Lung (tissue), 12 donors: ENCODE results near the gene HS6ST2. TPM values are rescaled to one million over a fixed set of nuclear protein-coding genes. Genes with fewer than 3 reads are reported as not detected.

Source experiments
- ATAC-seq: fragments of 200-7000 bp; cut with Tn5 transposase; one replicate; pipeline ENCODE4 v1.9.1; 2020; ENCODE audit warnings: moderate number of reproducible peaks; ENCODE audit not compliant: insufficient read depth, low FRiP score
- DNase-seq, 3 donors: peaks; one replicate each; pipeline ENCODE4 v3.0.0-alpha.2; 2013 to 2017
- H3K27ac ChIP-seq, 2 donors: one replicate each; pipeline ENCODE4 v1.5.1; 2013; ENCODE audit warnings: mild to moderate bottlenecking in 2 of 2, moderate library complexity in 2 of 2, control low read depth in 1 of 2, inconsistent platforms in 1 of 2, low read depth in 1 of 2, low read length in 1 of 2
- H3K27me3 ChIP-seq, 3 donors: one replicate each; pipeline ENCODE4 v1.5.1; 2013; ENCODE audit warnings: low read length in 2 of 3; ENCODE audit not compliant: control insufficient read depth in 3 of 3, insufficient read depth in 3 of 3
- H3K36me3 ChIP-seq, 4 donors: one replicate each; pipeline ENCODE4 v1.5.1; 2013; ENCODE audit warnings: low read length in 4 of 4, mild to moderate bottlenecking in 1 of 4, moderate library complexity in 1 of 4; ENCODE audit not compliant: control insufficient read depth in 4 of 4, insufficient read depth in 4 of 4
- H3K4me1 ChIP-seq, 5 donors: one replicate each; pipeline ENCODE4 v1.5.1; 2013; ENCODE audit warnings: low read length in 5 of 5, mild to moderate bottlenecking in 2 of 5, moderate library complexity in 1 of 5; ENCODE audit not compliant: control insufficient read depth in 5 of 5, insufficient read depth in 5 of 5
- H3K4me3 ChIP-seq: one replicate; pipeline ENCODE4 v1.5.1; 2013; ENCODE audit warnings: mild to moderate bottlenecking, control low read depth, moderate library complexity
- H3K9ac ChIP-seq, 2 donors: one replicate each; pipeline ENCODE4 v1.5.1; 2013; ENCODE audit warnings: low read length in 2 of 2, control low read depth in 1 of 2; ENCODE audit not compliant: insufficient read depth in 1 of 2
- H3K9me3 ChIP-seq, 4 donors: one replicate each; pipeline ENCODE4 v1.5.1; 2013; ENCODE audit warnings: low read length in 3 of 4, mild to moderate bottlenecking in 1 of 4, moderate library complexity in 1 of 4; ENCODE audit not compliant: control insufficient read depth in 4 of 4, insufficient read depth in 3 of 4
- WGBS, 2 donors: extraction: QIAGEN DNeasy Blood & Tissue Kit; methylation state at CpG; one replicate each; pipeline ENCODE4 v1.1.7; 2013; 5-methylcytosine and 5-hydroxymethylcytosine counted together
- polyA plus RNA-seq, 2 donors: library from polyadenylated mRNA; stranded (reverse); fragments of 200-250 nt; gene quantifications; one replicate each; pipeline ENCODE4 v1.2.1, GENCODE V29; 2013
- total RNA-seq, 2 donors: library from RNA; depleted of rRNA in 1 of 2; stranded (reverse); fragments of >200 nt in 1 of 2; gene quantifications; one replicate each; pipeline ENCODE4 v1.2.1, GENCODE V29; 2014 to 2021
- TF ChIP-seq, protein P1 (sequence below): IDR thresholded peaks from 2 replicates; pipeline ENCODE4 v1.5.1; 2012; ENCODE audit warnings: mild to moderate bottlenecking; ENCODE audit errors: control extremely low read depth, extremely low read depth
- donor health status: control.
- donor health status: control.
- donor health status: Bipolar disorder and iron deficiency.
- donor health status: healthy.
- donor health status: DM: yes; HTN: yes; CAD: no.

HS6ST2 gene
- total and polyA plus RNA-seq, 4 donors = 0.28 to 14.3 (median 2.2) TPM

DNA sequence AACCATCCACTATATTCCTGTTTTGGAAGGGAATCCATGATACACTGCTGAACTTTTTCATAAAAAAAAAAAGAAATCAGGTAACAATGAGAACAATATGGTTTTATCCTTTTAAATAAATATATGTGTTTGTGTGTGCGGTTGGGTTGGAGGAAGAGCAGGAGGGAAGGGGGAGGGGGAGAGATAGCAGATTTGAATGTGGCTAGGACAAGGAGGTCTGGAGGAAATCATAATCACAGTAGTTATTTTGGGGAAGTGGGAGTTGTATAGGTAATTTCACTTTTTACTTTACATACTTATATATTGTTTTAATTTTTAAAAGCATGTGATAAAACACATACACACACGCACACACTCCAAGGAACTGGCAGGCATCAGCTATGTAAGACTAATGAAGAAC, 335.1 kb downstream of the HS6ST2 start:
- no peak for ATAC-seq
- Histone ChIP-seq H3K9me3 (peaks cover 0 to 3% (median 0%) of the 10 kb centered on the region in 4 donors), H3K27ac (no peak overlapping the region)

DNA sequence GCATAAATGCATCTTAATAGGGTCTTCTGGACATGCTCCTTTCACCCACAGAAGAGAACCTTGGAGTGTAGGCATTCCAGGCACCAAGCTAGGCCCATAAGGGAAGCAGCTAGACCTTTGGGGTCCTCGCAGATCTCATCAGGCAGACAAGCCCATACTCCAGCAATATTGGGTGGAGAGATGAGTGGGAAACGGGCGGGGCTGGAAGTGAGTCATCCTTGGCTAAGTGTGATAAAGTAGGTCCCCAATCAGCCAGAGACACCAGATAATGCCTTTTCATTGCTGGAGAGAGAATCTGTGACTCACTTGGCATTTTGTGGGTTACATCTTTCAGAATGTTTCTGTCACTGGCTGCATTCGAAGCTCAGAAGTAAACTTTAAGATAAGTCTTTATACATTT, 336.3 kb downstream of the HS6ST2 start:
- Histone ChIP-seq H3K4me3 (no peak overlapping the region), H3K9ac (no peak overlapping the region), H3K9me3 (no peaks in the 10 kb centered on the region), H3K4me1 (no peaks in the 10 kb centered on the region), H3K36me3 (no peaks in the 10 kb centered on the region), H3K27me3 (peaks cover 0 to 24% (median 12%) of the 10 kb centered on the region in 3 donors), H3K27ac (no peak overlapping the region)
- DNase-seq = no peak
- no peak for ATAC-seq
- TF ChIP-seq, protein P1, sequence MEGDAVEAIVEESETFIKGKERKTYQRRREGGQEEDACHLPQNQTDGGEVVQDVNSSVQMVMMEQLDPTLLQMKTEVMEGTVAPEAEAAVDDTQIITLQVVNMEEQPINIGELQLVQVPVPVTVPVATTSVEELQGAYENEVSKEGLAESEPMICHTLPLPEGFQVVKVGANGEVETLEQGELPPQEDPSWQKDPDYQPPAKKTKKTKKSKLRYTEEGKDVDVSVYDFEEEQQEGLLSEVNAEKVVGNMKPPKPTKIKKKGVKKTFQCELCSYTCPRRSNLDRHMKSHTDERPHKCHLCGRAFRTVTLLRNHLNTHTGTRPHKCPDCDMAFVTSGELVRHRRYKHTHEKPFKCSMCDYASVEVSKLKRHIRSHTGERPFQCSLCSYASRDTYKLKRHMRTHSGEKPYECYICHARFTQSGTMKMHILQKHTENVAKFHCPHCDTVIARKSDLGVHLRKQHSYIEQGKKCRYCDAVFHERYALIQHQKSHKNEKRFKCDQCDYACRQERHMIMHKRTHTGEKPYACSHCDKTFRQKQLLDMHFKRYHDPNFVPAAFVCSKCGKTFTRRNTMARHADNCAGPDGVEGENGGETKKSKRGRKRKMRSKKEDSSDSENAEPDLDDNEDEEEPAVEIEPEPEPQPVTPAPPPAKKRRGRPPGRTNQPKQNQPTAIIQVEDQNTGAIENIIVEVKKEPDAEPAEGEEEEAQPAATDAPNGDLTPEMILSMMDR = no peak
- 48 to 80% methylated on average over 4 of the region's 4 CpGs for WGBS, 2 donors

More for the DNA sequence above, 335.1 kb downstream of the HS6ST2 start:
- peaks cover 0 to 17% (median 16%) of the 10 kb centered on the region in 3 donors for H3K27me3 ChIP-seq
- TF ChIP-seq, protein P1 = no peak
- H3K4me1 ChIP-seq = no peaks in the 10 kb centered on the region
- 49 to 65% methylated on average over 2 of the region's 2 CpGs for WGBS, 2 donors
- no peak overlapping the region for H3K4me3 ChIP-seq
- DNase-seq = no peak
- no peaks in the 10 kb centered on the region for H3K36me3 ChIP-seq
- H3K9ac ChIP-seq = no peak overlapping the region

DNA sequence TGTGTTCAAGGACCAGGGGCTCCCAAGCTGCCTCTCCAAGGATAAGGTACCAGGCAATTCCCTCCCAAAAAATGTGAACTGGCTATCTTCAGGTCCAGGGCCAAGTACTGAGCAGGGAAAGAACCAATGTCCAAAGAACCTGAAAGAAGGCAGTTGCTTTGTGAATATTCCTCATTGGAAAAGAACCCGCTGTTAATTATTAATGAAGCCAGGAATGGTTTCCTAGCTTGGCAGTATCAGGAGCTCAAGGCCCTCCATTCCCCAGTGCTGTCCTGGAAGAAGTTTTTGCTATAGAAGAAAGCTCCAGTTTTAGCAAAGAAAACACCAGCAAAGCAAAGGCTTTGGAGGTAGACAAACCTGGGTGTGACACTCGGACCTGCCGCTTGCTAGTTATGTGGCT, 339.6 kb downstream of the HS6ST2 start:
- TF ChIP-seq, protein P1 = no peak
- Histone ChIP-seq H3K4me1 (no peaks in the 10 kb centered on the region), H3K27ac (no peak overlapping the region), H3K27me3 (peaks cover 0 to 30% (median 20%) of the 10 kb centered on the region in 3 donors), H3K4me3 (no peak overlapping the region), H3K9me3 (no peaks in the 10 kb centered on the region), H3K9ac (no peak overlapping the region), H3K36me3 (no peaks in the 10 kb centered on the region)
- 80 to 92% methylated on average over 3 of the region's 3 CpGs for WGBS, 2 donors
- no peak for ATAC-seq
- DNase-seq = no peak
